ENCODE measurements around the gene GRXCR2. TPM values are rescaled to one million over a fixed set of nuclear protein-coding genes. Genes with fewer than 3 reads are reported as not detected.
"Not testable (repeated sequence)": the region's sequence is repeated elsewhere in the genome, so short reads cannot be mapped to it uniquely, and the experiment has no call there.

GRXCR2 gene
- total RNA-seq, 1 donor, result not detected

DNA sequence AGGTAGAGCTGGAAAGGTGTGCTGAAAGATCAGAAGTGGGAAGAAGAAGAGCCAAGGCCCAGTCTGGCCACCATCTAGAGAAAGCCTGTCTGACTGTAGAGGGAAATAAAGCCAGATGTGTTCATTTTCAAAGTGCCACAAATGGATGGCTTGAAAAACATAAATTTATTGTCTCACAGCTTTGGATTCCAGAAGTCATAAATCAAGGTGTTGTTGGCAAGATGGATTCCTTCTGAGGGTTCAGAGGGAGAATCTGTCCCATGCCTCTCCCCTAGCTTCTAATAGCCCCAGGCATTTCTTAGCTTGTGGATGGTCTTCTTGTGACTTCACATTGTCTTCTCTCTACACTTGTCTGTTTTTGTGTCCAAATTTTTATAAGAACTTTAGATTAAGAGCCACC is 31.5 kb downstream of the GRXCR2 start:
- TF ChIP-seq, protein P1, sequence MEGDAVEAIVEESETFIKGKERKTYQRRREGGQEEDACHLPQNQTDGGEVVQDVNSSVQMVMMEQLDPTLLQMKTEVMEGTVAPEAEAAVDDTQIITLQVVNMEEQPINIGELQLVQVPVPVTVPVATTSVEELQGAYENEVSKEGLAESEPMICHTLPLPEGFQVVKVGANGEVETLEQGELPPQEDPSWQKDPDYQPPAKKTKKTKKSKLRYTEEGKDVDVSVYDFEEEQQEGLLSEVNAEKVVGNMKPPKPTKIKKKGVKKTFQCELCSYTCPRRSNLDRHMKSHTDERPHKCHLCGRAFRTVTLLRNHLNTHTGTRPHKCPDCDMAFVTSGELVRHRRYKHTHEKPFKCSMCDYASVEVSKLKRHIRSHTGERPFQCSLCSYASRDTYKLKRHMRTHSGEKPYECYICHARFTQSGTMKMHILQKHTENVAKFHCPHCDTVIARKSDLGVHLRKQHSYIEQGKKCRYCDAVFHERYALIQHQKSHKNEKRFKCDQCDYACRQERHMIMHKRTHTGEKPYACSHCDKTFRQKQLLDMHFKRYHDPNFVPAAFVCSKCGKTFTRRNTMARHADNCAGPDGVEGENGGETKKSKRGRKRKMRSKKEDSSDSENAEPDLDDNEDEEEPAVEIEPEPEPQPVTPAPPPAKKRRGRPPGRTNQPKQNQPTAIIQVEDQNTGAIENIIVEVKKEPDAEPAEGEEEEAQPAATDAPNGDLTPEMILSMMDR (IDR thresholded peaks at IDR 0.05; ENCODE audit: insufficient read depth, low read depth, low read length), result no peak
- H3K4me3 ChIP-seq (ENCODE audit: low read depth, low read length), result no peak overlapping the region
- no peak for DNase-seq (ENCODE audit: low read depth)

DNA sequence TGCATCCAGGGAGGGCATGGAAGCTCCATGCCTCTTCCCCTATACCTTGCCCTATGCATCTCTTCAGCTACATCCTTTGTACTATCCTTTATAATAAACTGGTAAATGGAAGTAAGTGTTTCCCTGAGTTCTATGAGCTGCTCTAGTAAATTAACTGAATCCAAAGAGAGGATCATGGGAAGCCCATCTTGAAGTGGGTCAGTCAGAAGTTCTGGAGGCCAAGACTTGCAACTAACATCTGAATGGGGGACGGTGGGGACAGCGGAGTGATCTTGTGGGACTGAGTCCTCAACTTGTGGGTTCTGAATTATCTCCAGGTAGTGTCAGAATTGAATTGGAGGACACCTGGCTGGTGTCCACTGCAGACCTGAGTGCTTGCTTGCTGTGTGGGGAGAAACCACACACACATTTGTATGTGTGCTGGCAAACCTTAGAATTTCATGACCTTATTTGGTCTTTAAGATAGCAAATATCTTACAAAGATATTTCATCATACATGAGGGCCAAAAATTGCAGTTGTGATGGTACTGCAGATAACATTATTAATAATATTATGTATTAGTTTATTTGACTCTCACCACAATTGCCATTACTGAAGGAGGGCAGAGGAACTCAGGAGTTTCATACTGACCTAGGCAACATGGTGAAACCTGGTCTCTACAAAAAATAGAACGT is 32.2 kb downstream of the GRXCR2 start:
- H3K4me3 ChIP-seq (ENCODE audit: low read depth, low read length), result no peak overlapping the region
- DNase-seq (ENCODE audit: low read depth), result no peak
- TF ChIP-seq, protein P1 (IDR thresholded peaks at IDR 0.05; ENCODE audit: insufficient read depth, low read depth, low read length), result no peak

DNA sequence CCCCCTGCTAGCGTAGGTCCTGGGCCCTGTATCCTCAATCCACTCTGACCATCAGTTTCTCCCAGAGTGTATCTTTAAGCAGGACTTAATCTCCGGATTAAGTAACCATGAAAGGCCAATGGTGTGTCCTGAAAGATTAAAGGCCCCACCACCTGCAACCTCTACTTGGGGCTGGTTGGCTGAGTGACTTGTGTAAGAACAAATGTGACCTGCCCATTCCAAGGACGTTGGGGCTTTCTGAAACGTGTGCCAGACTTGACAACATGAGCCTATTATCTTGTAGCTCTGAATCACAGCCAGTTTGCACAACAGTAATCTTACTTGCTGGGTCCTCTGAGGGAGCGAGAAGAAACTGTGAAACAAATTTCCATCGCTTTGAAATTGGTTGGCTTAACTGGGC is 34.5 kb downstream of the GRXCR2 start:
- TF ChIP-seq, protein P1 (IDR thresholded peaks at IDR 0.05; ENCODE audit: insufficient read depth, low read depth, low read length), result no peak
- DNase-seq (ENCODE audit: low read depth), result no peak

DNA sequence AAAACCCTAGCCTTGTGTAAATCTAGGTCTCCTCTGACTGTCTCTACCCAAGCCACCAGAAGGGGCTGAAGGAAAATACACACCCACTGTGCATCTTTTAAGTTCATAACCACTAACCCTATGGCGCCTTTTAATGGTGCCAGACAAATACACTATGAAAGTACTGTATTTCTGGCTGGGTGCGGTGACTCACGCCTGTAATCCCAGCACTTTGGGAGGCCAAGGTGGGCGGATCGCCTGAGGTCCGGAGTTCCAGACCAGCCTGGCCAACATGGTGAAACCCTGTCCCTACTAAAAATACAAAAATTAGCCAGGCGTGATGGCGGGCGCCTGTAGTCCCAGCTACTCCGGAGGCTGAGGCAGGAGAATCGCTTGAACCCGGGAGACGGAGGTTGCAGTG is 36.6 kb downstream of the GRXCR2 start:
- not testable (repeated sequence) for DNase-seq (ENCODE audit: low read depth); H3K4me3 ChIP-seq (ENCODE audit: low read depth, low read length)

More for the DNA sequence above, 34.5 kb downstream of the GRXCR2 start:
- no peak overlapping the region for H3K4me3 ChIP-seq (ENCODE audit: low read depth, low read length)

DNA sequence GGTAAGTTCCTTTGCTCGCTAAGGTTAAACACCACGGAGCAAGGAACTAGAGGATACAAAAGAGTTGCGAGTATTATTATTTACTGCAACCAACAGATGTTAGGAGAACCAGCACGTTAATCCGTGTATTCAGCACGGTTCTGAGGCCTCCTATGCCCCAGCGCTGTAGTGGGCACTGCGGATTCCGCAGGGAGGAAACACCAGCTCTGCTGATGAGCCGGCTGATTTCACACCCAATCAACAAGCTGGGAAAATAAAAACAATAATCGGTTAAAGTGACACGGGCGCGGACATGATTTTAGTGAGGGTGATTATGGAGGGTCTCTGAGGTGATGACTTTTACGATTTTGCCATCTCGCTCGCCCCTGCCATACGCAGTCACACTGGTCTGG is 37.0 kb downstream of the GRXCR2 start:
- TF ChIP-seq, protein P1 (IDR thresholded peaks at IDR 0.05; ENCODE audit: insufficient read depth, low read depth, low read length), result no peak
- peak overlapping the region; percentile 74 for H3K4me3 ChIP-seq (ENCODE audit: low read depth, low read length)
- DNase-seq (ENCODE audit: low read depth), result no peak

DNA sequence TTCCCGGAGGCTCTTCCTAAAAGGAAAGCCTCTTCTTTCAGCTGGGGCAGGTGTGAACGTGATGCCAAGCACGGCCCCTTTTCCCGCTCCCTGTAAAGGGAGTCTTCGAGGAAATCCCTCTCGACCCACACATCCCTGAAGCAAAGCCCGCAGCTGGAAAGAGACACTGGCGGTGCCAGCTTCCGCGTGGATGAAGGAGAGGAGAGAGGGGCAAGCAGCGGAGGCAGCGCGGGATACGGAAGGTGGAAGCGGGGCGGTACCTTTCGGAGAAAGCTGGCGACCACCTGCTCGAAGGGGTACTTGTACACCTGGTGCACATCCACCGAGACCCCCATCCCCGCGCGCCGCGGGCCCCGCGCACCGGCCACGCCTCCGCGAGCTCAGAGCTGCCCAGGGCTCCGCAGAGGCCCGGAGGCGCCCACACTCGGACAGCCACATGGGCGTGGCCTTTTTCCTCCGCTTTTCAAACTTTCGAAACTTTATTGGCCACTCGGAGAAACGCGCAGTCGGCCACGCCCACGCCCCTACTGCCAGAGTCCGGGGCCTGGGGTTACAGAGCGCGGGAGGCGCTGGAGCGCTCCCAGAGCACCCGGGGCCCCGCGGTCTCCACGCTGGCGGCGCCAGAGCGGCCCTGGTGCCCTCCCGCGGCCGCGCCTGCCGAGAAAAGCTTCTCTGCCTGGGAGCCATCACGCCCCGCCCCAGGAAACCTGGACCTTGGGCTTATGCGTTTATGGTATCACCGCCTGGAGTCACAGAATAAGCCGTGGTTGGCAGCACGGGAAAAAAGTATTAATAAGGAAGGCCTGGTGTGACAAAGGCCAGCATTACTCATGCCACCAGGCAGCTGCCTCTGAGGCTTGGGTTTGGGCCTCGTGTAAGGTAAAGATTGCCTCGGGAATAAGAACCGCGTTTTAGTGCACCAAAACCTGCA is 37.6 kb downstream of the GRXCR2 start, which contains the start of gene PRELID2:
PRELID2 (minus strand) TSS at position 426 of the 931 bp plus-strand sequence; CDS start at position 335, 91 bp downstream.
- TF ChIP-seq, protein P1 (IDR thresholded peaks at IDR 0.05; ENCODE audit: insufficient read depth, low read depth, low read length), result peak; percentile 14
- peak within 1 kb of the TSS; percentile 74 for H3K4me3 ChIP-seq (ENCODE audit: low read depth, low read length)
- DNase-seq (ENCODE audit: low read depth), result peak; percentile 91

DNA sequence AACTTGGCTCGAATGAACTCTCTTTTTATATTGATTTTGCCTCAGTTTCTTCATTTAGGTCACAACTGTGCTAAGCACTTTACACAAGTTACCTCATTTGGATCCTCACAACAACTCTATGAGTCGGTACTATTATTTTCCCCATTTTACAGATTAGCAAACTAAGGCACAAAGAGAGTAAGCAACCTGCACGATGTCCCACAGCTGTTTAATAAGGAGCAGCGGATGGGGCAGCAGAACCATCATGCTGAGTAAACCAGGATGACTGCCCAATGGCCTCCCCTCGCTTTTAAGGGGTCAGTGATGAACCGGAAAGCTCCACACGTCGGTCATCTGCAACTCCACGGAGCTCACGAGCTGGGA is 38.3 kb downstream of the GRXCR2 start:
- TF ChIP-seq, protein P1 (IDR thresholded peaks at IDR 0.05; ENCODE audit: insufficient read depth, low read depth, low read length), result no peak

More for the DNA sequence above, 38.3 kb downstream of the GRXCR2 start:
- H3K4me3 ChIP-seq (ENCODE audit: low read depth, low read length), result peak overlapping the region; percentile 74
- no peak for DNase-seq (ENCODE audit: low read depth)
